ENCODE data around the gene HEPHL1. TPM values are rescaled to one million over a fixed set of nuclear protein-coding genes. Genes with fewer than 3 reads are reported as not detected.

HEPHL1 gene
- total RNA-seq, 1 donor from 2014 or later = not detected

GRCh38 chr11:94150704-94151685 lies 129.8 kb downstream of the HEPHL1 start:
- H3K4me1 ChIP-seq = peaks cover 22 to 46% of the 10 kb centered on the region in 2 donors
- peak overlapping the region; percentile 70 to 84 for H3K27ac ChIP-seq

GRCh38 chr11:94151903-94152677 lies 130.9 kb downstream of the HEPHL1 start:
- H3K27me3 ChIP-seq = no peaks in the 10 kb centered on the region
- intact Hi-C loops (cut with DNase I) = loop anchor here (2.0 kb wide), 2 partner anchors 17 to 23 kb away; partner anchors contain the start of gene PANX1
- H3K36me3 ChIP-seq = peaks cover 0 to 4% of the 10 kb centered on the region in 2 donors
- H3K9me3 ChIP-seq = no peaks in the 10 kb centered on the region
- peak overlapping the region; percentile 70 to 84 for H3K27ac ChIP-seq
- peaks cover 22 to 46% of the 10 kb centered on the region in 2 donors for H3K4me1 ChIP-seq
- peak; percentile 28 to 80 for DNase-seq (ENCODE audit: low spot score in 2 of 2)
- no peak for TF ChIP-seq CTCF (IDR thresholded peaks at IDR 0.05)
- no peak overlapping the region for H3K4me3 ChIP-seq

More at GRCh38 chr11:94150704-94151685, 129.8 kb downstream of the HEPHL1 start:
- peaks cover 0 to 4% of the 10 kb centered on the region in 2 donors for H3K36me3 ChIP-seq
- DNase-seq (ENCODE audit: low spot score in 2 of 2) = no peak
- TF ChIP-seq CTCF (IDR thresholded peaks at IDR 0.05) = no peak
- H3K27me3 ChIP-seq = no peaks in the 10 kb centered on the region
- intact Hi-C loops (cut with DNase I) = loop anchor here (2.0 kb wide), 1 partner anchor 16 kb away; no protein-coding TSS in a partner anchor
- H3K4me3 ChIP-seq = no peak overlapping the region
- no peaks in the 10 kb centered on the region for H3K9me3 ChIP-seq

GRCh38 chr11:94152678-94153065 lies 131.5 kb downstream of the HEPHL1 start:
- no peak for DNase-seq (ENCODE audit: low spot score in 2 of 2)
- no peak for TF ChIP-seq CTCF (IDR thresholded peaks at IDR 0.05)
- intact Hi-C loops (cut with DNase I) = loop anchor here (2.0 kb wide), 1 partner anchor 24 kb away; the partner anchor contains the start of gene PANX1

GRCh38 chr11:94153320-94153719 lies 132.2 kb downstream of the HEPHL1 start:
- H3K4me1 ChIP-seq = peaks cover 22 to 46% of the 10 kb centered on the region in 2 donors
- no peaks in the 10 kb centered on the region for H3K27me3 ChIP-seq
- intact Hi-C loops (cut with DNase I) = loop anchor here (2.0 kb wide), 1 partner anchor 25 kb away; the partner anchor contains the start of gene PANX1
- no peaks in the 10 kb centered on the region for H3K9me3 ChIP-seq
- no peak for TF ChIP-seq CTCF (IDR thresholded peaks at IDR 0.05)
- peak overlapping the region; percentile 60 to 84 for H3K27ac ChIP-seq
- H3K4me3 ChIP-seq = peak overlapping the region in 1 of 2 donors; percentile 12
- DNase-seq (ENCODE audit: low spot score in 2 of 2) = no peak
- peaks cover 0 to 4% of the 10 kb centered on the region in 2 donors for H3K36me3 ChIP-seq

More at GRCh38 chr11:94152678-94153065, 131.5 kb downstream of the HEPHL1 start:
- no peaks in the 10 kb centered on the region for H3K9me3 ChIP-seq
- peaks cover 22 to 46% of the 10 kb centered on the region in 2 donors for H3K4me1 ChIP-seq
- H3K36me3 ChIP-seq = peaks cover 0 to 4% of the 10 kb centered on the region in 2 donors
- no peaks in the 10 kb centered on the region for H3K27me3 ChIP-seq
- H3K27ac ChIP-seq = peak overlapping the region; percentile 60 to 84
- peak overlapping the region in 1 of 2 donors; percentile 12 for H3K4me3 ChIP-seq
